ENCODE measurements around the gene ACSF3.

GRCh38 chr16:89047331-89048089 lies 46.1 kb upstream of the ACSF3 start:
- TF ChIP-seq CTCF (IDR thresholded peaks at IDR 0.05; ENCODE audit: poor library complexity, severe bottlenecking), result no peak
- TF ChIP-seq EZH2 (IDR thresholded peaks at IDR 0.05; ENCODE audit: borderline replicate concordance, insufficient read depth, low read length, poor library complexity, severe bottlenecking), result no peak
- no peak for TF ChIP-seq REST (IDR thresholded peaks at IDR 0.05; ENCODE audit: borderline replicate concordance)
- TF ChIP-seq MXI1 (conservative IDR thresholded peaks at IDR 0.05; ENCODE audit: poor library complexity, severe bottlenecking), result no peak
- no peak for TF ChIP-seq RAD21 (conservative IDR thresholded peaks at IDR 0.05)

Data from neural cell (in vitro differentiated cells).